NCI-H2171 treated with DMSO at 0.1 percent for 48 hours (cell line): ENCODE measurements around the gene FCGR3B.
"Not testable (repeated sequence)": the region's sequence is repeated elsewhere in the genome, so short reads cannot be mapped to it uniquely, and the experiment has no call there.

Experiments
- DNase-seq: peaks from one replicate; lab custom pipeline; 2025; lab: John Stamatoyannopoulos, UW

Gene FCGR3B

DNA sequence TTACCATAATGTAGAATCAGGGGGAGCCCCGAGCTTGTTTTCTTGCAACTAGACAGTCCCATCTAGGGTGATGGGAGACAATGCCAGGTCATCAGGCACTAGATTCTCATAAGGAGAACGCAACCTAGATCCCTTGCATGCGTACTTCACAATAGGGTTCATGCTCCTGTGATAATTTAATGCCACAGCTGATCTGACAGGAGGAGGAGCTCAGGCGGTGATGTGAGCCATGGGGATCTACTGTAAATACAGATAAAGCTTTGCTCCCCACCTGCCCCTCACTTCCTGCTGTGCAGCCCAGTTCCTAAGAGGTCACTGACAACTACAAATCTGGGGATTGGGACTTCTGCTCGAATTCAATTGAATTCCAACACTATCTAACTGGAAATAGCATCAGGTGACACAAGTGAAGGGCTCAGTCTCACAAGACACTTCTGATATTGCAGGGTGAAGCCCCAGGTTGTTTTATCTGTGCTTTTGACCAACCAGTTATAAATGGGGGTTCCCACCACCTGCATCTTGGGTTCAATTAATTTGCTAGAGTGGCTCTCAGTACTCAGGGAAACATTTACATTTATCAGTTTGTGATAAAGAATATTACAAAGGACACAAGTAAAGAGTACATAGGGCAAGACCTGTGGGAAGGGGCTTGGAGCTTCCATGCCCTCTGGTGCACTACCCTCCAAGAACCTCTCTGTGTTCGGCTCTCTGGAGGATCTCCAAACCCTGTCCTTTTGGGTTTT is 7.4 kb upstream of the FCGR3B start:
- DNase-seq = not testable (repeated sequence)

DNA sequence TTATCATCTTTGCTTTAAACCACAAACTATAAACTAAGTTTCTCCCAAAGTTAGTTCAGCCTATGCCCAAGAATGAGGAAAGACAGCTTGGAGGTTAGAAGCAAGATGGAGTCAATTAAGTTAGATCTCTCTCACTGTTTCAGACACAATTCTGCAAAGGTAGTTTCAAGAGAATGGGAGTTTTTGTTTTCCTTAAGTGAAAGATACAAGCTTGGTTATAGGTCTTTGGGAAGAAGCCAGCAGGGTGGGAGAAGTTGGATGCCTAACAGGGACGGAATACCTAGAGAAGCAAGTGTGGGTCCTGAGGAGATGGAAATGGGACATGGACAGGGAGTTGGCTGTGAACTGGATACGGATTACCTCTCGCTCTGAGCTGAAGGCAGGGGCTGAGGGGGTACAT is 6.0 kb upstream of the FCGR3B start:
- not testable (repeated sequence) for DNase-seq

DNA sequence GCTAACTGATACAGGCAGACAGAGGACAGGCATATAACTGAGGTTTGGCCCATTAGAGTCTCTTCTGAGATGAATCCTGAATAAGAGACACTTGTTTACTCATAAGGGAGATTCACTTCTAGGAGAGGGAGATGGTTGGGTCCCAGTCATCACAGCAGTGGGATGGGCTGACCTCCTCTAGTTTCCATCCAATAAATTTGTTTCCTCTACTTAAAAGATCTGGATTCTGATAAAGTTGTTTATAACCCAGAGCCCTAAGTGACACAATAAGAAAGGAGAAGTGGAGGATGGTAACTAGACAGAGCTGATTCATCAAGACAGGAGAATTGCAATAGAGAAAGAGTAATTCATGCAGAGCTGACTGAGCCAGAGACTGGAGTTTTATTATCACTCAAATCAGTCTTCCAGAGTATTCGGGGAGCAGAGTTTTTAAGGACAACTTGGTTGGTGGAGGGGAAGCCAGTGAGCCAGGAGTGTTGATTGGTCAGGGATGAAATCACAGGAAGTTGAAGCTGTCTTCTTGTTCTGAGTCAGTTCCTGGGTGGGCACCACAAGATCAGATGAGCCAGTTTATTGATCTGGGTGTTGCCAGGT is 5.3 kb upstream of the FCGR3B start:
- not testable (repeated sequence) for DNase-seq

DNA sequence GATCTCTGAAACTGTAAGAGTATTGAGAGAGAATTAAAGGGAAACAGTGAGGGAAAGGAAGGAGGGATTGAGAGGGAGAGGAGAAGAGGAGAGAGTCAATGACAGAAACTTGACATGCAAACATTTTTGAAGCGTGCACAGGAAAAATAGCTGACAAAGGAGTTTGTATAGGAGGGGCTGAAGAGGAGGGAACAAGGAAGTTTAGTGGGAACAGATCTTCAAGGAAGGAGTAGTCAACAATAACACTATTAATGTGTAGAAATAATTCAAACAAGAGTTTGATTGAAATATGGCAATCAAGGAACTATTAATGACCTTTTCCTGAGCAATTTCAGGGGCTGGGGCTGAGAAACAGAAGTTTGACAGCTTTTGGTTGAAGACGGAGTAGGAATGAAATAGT is 4.0 kb upstream of the FCGR3B start:
- not testable (repeated sequence) for DNase-seq

DNA sequence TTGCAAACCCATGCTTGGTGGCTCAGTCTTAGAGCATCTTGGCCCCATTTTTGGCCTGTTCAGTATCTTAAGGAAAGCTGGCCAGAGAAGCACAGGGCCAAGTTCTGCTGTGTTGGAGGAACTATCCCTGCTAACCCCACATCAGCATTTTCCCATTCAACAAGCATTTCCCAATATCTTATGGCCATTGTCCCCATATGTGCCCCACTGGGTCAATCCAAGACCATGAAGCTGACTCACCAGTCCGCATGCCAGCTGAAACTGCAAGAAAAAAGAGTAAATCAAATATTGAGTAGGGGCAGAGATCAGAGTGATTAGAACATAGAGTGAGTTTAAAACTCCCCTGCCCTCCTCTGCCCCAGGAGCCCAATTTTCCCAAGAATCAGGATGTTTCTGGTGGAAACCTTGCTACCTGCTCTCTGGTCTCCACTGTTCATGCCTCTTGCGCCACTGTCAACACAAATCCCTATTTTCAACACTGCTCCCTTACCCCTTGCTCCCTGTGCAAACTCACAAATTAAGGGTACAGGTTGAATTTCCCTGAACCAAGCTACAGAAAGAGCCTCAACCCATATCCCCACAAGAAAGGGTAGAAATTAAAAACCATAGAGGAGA is 741 bp downstream of the FCGR3B start:
- not testable (repeated sequence) for DNase-seq

DNA sequence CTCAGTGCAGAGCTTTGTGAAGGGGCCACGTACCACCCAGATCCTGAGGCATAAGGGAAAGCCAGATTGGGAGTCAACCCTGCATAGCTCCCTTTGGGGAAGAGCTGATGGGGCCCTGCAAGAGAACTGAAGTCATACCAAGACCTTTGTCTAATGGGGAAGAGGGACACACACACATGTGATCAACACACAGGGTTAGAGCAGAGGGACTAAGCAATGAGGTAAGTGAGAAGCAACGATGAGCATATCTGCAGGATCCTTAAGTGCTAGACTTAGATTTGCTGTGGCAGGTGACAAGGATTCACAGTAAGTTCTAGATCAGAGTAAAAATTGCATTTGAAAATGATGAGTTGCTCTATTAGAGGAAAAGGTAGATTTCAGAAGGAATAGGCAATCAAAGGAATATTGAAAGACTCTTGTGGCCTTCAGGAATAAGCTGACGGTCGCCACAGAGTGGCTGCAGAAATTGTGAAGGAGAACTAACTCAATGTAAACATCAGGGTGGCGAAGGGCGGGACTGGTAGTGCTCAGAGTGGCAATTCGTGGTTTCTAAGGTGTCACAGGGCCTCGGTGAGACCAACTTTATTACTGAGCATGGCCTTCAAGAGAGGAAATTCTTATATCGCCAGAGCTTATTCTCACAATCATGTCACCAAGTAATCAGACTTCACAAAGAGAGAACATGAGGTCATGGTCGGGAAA is 4.4 kb downstream of the FCGR3B start:
- not testable (repeated sequence) for DNase-seq

DNA sequence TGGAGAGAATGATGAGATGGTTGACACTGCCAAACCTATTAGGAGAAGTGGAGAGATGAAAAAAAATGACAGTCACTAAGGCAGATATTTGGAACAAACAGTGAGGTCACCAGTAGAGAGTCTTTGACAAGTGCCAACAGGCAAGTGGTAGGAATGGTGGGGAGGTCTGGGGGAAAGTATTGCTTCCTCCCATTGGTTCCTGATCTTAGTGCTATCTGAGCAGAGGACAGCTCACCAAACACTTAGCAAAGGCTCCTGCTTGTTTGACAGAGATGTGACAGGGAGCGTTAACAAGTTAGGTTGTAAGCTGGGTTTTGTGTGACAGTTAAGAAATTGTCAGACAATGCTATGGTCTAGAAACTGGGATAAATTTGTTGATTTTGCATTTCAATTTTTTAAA is 6.4 kb downstream of the FCGR3B start:
- not testable (repeated sequence) for DNase-seq

DNA sequence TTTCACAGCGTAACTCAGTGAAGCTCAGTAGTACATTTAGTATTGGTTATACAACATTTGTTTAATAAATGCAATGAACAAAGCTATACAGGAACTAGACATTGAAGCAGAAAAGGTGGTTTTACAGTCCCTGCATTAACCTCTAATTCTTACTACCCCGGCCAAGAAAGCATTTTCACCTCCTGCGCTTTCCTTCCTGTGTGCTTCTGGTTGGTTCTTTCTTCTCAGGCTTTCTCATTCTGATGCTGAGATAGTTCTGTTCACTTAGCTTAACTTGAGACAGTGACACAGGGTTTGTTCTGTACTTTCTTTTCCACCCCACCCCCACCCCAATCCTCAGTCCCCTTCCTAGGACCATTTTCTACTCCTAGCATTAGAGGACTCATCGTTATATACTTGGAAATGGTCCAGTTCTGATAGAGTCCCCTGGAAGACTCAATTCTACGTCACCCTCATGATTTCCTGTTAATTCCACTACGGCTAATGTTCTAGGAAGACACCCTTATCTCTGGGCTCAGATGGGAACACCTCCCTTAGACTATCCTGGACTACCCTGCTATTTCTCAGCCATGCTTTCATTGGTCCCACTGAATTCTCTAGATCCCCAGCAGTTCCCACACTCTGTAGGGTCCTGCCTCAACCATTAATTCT is 7.5 kb downstream of the FCGR3B start:
- DNase-seq = not testable (repeated sequence)

DNA sequence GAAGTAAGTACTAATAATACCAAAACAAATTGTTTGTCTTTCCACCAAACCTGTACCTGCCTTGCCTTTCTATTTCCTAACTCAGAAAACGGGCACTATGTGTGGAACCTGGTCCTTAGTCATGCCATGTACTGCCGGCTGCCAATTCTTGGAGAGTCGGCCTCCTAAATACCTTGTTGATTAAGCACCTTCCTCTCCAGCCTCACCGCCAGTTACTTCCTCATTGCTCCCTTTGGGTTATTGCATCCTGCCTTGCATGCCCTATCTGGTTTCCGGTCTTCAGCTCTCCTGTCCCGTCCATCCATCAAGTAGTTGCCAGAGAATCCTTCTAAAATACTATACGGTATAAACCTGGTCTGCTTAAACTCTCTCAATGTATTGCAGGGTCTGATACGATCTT is 8.9 kb downstream of the FCGR3B start:
- not testable (repeated sequence) for DNase-seq

DNA sequence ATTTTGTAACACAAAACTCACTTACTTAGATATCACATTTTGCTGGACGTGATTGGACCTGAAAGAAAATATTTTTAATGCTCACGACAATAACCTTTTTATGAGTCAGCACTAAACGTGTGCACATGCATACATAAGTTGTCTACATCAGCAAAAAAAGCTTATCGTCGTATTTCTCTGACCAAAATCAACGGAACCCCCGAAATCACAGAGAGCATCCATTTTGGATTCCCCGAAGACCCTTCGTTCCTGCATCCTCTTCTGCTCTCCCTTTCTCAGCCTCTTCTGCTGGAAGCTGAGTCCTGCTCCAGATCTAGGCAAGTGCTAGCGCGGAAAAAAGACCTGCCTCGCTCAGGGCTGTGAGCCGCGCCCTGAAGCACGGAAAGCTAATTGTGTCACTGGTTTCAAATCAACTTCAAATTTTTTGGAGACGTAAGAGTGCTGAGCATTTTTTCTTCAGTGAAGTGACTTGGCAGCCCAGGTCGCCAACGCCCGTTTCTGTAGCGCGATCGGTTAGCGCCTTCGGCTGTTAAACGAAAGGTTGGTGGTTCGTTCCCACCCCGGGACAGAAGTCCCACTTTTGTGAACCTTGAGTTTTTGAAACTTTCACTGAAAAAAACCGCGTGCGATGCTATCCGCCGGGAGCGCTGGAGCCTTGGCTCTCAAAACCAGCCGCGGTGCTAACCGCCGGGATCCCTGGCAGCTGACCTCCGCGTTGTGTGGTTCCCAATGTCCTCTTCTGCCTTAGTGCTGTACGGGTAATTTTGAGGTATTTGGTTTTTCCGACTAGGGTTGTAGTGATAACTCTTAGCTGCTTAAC is 9.6 kb downstream of the FCGR3B start:
- peak; percentile 35 for DNase-seq

DNA sequence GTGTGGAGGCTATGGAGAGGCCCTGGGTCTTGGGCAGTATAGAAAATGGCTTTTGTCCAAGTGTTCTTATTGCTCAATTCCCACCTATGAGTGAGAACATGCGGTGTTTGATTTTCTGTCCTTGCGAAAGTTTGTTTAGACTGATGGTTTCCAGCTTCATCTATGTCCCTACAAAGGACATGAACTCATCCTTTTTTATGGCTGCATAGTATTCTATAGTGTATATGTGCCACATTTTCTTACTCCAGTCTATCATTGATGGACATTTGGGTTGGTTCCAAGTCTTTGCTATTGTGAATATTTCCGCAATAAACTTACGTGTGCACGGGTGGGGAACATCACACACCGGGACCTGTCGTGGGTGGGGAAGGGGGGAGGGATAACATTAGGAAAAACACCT is 10.6 kb downstream of the FCGR3B start:
- not testable (repeated sequence) for DNase-seq

DNA sequence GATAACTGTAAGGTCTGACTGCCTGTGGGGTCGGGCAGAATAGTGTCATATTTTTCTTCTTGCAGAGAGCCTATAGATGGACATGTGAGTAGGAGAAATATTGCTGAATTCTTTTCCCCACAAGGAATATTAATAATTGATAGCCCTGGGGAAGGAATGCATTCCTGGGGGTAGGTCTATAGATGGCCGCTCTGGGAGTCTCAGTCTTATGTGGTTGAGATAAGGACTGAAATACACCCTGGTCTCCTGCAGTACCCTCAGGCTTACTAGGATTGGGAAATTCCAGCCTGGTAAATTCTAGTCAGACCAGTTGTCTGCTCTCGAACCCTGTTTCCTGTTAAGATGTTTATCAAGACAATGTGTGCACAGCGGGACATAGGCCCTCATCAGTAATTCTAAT is 12.5 kb downstream of the FCGR3B start:
- not testable (repeated sequence) for DNase-seq

DNA sequence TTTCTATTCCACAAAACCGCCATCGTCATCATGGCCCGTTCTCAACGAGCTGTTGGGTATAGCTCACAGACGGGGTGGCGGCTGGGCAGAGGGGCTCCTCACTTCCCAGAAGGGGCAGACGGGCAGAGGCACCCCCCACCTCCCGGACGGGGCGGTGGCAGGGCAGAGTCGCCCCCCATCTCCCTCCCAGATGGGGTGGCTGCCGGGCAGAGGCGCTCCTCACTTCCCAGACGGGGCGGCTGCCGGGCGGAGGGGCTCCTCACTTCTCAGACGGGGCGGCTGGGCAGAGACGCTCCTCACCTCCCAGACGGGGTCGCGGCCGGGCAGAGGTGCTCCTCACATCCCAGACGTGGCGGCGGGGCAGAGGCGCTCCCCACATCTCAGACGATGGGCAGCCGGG is 14.6 kb downstream of the FCGR3B start:
- not testable (repeated sequence) for DNase-seq

DNA sequence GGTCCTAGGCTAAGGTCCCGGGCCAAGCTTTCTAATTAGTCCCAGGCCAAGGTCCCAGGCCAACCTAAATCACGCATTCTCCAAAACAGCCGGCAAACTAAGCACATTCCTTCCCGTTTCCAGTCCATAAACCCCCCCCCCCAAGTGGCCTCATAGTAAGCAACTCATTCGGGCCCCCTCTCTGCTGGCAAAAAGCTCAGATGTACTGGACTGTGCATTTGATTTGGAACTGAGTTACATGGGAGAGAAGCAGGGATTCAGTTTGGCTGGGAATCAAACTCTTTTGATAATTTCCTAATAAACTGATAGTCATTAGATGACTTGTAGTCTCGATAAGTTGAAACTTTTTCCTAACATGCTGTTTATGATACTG is 17.8 kb downstream of the FCGR3B start:
- DNase-seq = not testable (repeated sequence)

DNA sequence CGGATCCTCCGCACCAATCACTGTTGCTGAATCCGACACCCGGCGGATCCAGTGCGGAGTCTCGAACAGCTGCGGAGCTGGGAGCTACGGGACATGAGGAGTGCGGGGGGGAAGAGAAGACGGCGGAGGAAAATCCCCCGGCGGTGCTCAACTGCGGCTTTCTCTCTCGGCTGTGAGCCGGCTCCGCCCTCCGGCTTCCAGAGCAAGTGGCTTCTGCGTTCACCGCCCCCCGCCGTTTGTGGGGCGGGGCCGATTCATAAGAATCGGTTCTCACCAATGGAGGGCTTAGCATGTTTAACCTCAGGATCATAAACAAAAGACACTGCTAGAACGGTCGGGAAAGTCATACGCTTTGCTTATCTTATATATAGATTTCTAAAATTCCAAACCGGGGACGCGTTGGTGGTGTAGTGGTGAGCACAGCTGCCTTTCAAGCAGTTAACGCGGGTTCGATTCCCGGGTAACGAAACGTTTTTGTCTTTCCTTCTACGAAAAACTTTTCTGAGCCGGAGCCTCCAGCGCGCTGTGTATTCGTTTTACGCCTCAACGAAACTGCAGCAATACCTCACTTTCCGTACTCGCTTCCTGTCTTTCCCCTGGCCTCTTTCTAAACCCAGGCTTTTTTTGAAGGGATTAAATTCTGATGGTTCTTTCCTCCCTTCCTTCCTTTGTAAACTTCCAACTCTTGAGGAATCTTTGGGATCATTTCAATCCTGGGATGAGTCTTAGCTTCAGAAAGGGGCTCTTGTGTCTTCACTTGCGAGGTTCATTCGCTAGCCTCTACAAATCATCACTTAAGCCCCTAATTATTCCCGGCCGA is 18.4 kb downstream of the FCGR3B start:
- DNase-seq = peak; percentile 91

DNA sequence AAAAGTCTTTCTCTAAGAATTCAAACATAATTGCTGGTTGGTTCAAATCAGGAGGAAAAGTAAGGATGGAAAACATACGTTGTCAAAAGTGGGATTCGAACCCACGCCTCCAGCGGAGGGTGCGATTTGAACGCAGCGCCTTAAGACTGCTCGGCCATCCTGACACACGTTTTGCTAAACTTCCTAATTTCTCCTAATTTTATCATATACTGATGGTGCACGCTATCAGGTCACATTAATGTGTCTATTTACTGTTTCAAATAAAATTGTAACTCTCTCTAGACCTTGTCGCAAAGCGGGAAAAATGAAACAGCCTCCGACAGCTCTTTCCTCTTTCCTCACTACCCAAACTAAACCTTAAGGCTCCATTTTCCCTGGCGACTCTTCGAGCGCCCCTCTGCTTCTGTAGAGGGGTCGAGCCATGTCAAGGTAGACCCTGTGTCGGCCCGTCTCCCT is 19.1 kb downstream of the FCGR3B start:
- peak; percentile 75 for DNase-seq

DNA sequence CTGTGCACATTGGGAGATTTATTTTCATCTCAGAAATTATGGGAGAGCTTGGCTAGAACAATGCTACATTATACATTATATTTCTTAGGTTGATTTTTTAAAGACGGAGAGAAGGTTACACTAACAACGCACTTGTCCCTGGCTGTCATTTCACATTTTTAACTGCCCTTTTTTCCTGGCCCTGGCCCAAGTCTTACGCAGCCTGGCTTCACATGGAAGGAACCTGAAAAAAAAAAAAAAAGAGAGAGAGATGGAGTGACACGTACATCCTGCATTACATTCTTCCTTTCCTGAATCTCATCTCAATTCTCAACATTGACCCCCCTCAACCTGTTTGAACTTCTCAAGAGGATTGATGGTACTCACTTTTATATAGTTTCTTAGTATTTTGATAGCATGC is 20.8 kb downstream of the FCGR3B start:
- not testable (repeated sequence) for DNase-seq

DNA sequence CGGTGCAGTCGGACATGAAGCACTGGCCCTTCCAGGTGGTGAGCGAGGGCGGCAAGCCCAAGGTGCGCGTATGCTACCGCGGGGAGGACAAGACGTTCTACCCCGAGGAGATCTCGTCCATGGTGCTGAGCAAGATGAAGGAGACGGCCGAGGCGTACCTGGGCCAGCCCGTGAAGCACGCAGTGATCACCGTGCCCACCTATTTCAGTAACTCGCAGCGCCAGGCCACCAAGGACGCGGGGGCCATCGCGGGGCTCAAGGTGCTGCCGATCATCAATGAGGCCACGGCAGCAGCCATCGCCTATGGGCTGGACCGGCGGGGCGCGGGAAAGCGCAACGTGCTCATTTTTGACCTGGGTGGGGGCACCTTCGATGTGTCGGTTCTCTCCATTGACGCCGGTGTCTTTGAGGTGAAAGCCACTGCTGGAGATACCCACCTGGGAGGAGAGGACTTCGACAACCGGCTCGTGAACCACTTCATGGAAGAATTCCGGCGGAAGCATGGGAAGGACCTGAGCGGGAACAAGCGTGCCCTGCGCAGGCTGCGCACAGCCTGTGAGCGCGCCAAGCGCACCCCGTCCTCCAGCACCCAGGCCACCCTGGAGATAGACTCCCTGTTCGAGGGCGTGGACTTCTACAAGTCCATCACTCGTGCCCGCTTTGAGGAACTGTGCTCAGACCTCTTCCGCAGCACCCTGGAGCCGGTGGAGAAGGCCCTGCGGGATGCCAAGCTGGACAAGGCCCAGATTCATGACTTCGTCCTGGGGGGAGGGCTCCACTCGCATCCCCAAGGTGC is 24.2 kb downstream of the FCGR3B start:
- not testable (repeated sequence) for DNase-seq

DNA sequence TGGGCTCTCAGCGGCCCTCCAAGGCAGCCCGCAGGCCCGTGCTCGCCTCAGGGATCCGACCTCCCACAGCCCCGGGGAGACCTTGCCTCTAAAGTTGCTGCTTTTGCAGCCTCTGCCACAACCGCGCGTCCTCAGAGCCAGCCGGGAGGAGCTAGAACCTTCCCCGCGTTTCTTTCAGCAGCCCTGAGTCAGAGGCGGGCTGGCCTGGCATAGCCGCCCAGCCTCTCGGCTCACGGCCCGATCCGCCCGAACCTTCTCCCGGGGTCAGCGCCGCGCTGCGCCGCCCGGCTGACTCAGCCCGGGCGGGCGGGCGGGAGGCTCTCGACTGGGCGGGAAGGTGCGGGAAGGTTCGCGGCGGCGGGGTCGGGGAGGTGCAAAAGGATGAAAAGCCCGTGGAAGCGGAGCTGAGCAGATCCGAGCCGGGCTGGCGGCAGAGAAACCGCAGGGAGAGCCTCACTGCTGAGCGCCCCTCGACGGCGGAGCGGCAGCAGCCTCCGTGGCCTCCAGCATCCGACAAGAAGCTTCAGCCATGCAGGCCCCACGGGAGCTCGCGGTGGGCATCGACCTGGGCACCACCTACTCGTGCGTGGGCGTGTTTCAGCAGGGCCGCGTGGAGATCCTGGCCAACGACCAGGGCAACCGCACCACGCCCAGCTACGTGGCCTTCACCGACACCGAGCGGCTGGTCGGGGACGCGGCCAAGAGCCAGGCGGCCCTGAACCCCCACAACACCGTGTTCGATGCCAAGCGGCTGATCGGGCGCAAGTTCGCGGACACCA is 25.0 kb downstream of the FCGR3B start:
- DNase-seq = not testable (repeated sequence)
